Natural killer cell (primary cell): ENCODE data around the gene CROCC2. TPM values are rescaled to one million over a fixed set of nuclear protein-coding genes. Genes with fewer than 3 reads are reported as not detected.

Source experiments
- ATAC-seq, 3 donors: fragments of 150-1000 bp in 2 of 3; fragments of 200-7000 bp in 1 of 3; cut with Tn5 transposase; 1 replicate in 1 of 3; 2 replicates in 2 of 3; pipeline ENCODE4 v1.10.0; 2021; ENCODE audit warnings: mild to moderate bottlenecking in 2 of 3, moderate library complexity in 2 of 3
- DNase-seq, 2 donors: peaks; one replicate each; pipeline versions ENCODE4 v3.0.0 to v3.0.0-alpha.2; 2013 to 2021; ENCODE audit warnings: mixed read lengths in 1 of 2
- H3K27ac ChIP-seq: one replicate; pipeline ENCODE4 v1.5.1; 2013; ENCODE audit warnings: mild to moderate bottlenecking, low read length
- H3K27me3 ChIP-seq: one replicate; pipeline ENCODE4 v1.6.1; 2013; ENCODE audit warnings: low read length; ENCODE audit not compliant: control insufficient read depth, insufficient read depth
- H3K36me3 ChIP-seq: one replicate; pipeline ENCODE4 v1.6.1; 2013; ENCODE audit warnings: low read length; ENCODE audit not compliant: control insufficient read depth, insufficient read depth
- H3K4me1 ChIP-seq: one replicate; pipeline ENCODE4 v1.6.1; 2013; ENCODE audit warnings: low read length; ENCODE audit not compliant: control insufficient read depth, insufficient read depth
- H3K4me3 ChIP-seq: one replicate; pipeline ENCODE4 v1.5.1; 2013; ENCODE audit warnings: low read length
- H3K9me3 ChIP-seq: one replicate; pipeline ENCODE4 v1.6.1; 2013; ENCODE audit warnings: low read length; ENCODE audit not compliant: control insufficient read depth, insufficient read depth
- H3K27ac Mint-ChIP-seq, 2 donors: one replicate each; pipeline ENCODE4 v1.8.0; 2022; ENCODE audit warnings: mild to moderate bottlenecking in 2 of 2, mixed read lengths in 2 of 2, moderate library complexity in 1 of 2
- H3K27me3 Mint-ChIP-seq, 2 donors: one replicate each; pipeline ENCODE4 v1.8.0; 2022; ENCODE audit warnings: low read depth in 2 of 2, mixed read lengths in 2 of 2
- H3K36me3 Mint-ChIP-seq: one replicate; pipeline ENCODE4 v1.8.0; 2022; ENCODE audit warnings: mixed read lengths
- H3K4me1 Mint-ChIP-seq, 2 donors: one replicate each; pipeline ENCODE4 v1.8.0; 2022; ENCODE audit warnings: mixed read lengths in 2 of 2
- H3K4me3 Mint-ChIP-seq: one replicate; pipeline ENCODE4 v1.8.0; 2022; ENCODE audit warnings: mild to moderate bottlenecking, moderate library complexity, mixed read lengths
- H3K9me3 Mint-ChIP-seq, 2 donors: one replicate each; pipeline ENCODE4 v1.8.0; 2022; ENCODE audit warnings: mixed read lengths in 2 of 2
- CTCF ChIP-seq: fragments of 200-600 bp; IDR thresholded peaks from one replicate; pipeline ENCODE4 v1.8.0; 2022; ENCODE audit warnings: antibody characterized with exemption
- WGBS: methylation state at CpG from one replicate; pipeline ENCODE4 v1.1.7; 2013; ENCODE audit warnings: missing lambda C conversion rate; ENCODE audit not compliant: insufficient coverage; 5-methylcytosine and 5-hydroxymethylcytosine counted together
- intact Hi-C: fragments of 100-400 bp; cut with micrococcal nuclease; formaldehyde crosslinking; loops from one replicate; pipeline ENCODE4 v1.14.2; 2022
- total RNA-seq, 4 donors: library from RNA; stranded (reverse); fragments of 120-200 nt in 1 of 4; gene quantifications; one replicate each; pipeline versions ENCODE4 v1.2.3 to v1.2.4, GENCODE V29; 2013 to 2022

Gene CROCC2
- total RNA-seq, 3 donors from 2014 or later (not counting 1 experiment from before 2014, with no cell fraction given) = 0.14 TPM; not detected in 2

GRCh38 chr2:240886678-240887609, 19.2 kb upstream of the CROCC2 start:
- WGBS = 88% methylated on average over 17 of the region's 18 CpGs
- ATAC-seq = no peak

GRCh38 chr2:240887631-240888030, 18.5 kb upstream of the CROCC2 start:
- intact Hi-C loops = no loop called here
- H3K4me3 Mint-ChIP-seq = no peak overlapping the region
- H3K4me3 ChIP-seq = no peak overlapping the region
- no peaks in the 10 kb centered on the region for H3K4me1 Mint-ChIP-seq
- no peaks in the 10 kb centered on the region for H3K36me3 Mint-ChIP-seq
- no peaks in the 10 kb centered on the region for H3K36me3 ChIP-seq
- 78% methylated on average over 4 of the region's 4 CpGs for WGBS
- H3K27ac ChIP-seq = no peak overlapping the region
- H3K9me3 Mint-ChIP-seq = no peaks in the 10 kb centered on the region
- TF ChIP-seq CTCF = no peak
- H3K27me3 ChIP-seq = no peaks in the 10 kb centered on the region
- peaks cover 0 to 3% of the 10 kb centered on the region in 2 donors for H3K27me3 Mint-ChIP-seq
- DNase-seq = no peak
- no peaks in the 10 kb centered on the region for H3K4me1 ChIP-seq
- no peak overlapping the region for H3K27ac Mint-ChIP-seq
- ATAC-seq = no peak
- H3K9me3 ChIP-seq = no peaks in the 10 kb centered on the region

More at GRCh38 chr2:240886678-240887609, 19.2 kb upstream of the CROCC2 start:
- Mint-ChIP-seq H3K36me3 (no peaks in the 10 kb centered on the region), H3K27ac (no peak overlapping the region), H3K4me1 (no peaks in the 10 kb centered on the region), H3K27me3 (peaks cover 0 to 3% of the 10 kb centered on the region in 2 donors), H3K4me3 (no peak overlapping the region), H3K9me3 (no peaks in the 10 kb centered on the region)
- Histone ChIP-seq H3K9me3 (no peaks in the 10 kb centered on the region), H3K36me3 (no peaks in the 10 kb centered on the region), H3K27ac (no peak overlapping the region), H3K27me3 (no peaks in the 10 kb centered on the region), H3K4me1 (no peaks in the 10 kb centered on the region), H3K4me3 (no peak overlapping the region)
- DNase-seq = no peak
- TF ChIP-seq CTCF = no peak
- intact Hi-C loops = no loop called here

GRCh38 chr2:240888130-240888889, 17.8 kb upstream of the CROCC2 start:
- no peak overlapping the region for H3K27ac Mint-ChIP-seq
- intact Hi-C loops = no loop called here
- no peaks in the 10 kb centered on the region for H3K36me3 Mint-ChIP-seq
- 93% methylated on average over 36 of the region's 37 CpGs for WGBS
- DNase-seq (no peak), ATAC-seq (no peak)
- Histone ChIP-seq H3K4me3 (no peak overlapping the region), H3K27me3 (no peaks in the 10 kb centered on the region), H3K36me3 (no peaks in the 10 kb centered on the region), H3K4me1 (peaks cover 2% of the 10 kb centered on the region), H3K9me3 (no peaks in the 10 kb centered on the region), H3K27ac (no peak overlapping the region)
- no peak overlapping the region for H3K4me3 Mint-ChIP-seq
- no peak for TF ChIP-seq CTCF
- peaks cover 0 to 2% of the 10 kb centered on the region in 2 donors for H3K27me3 Mint-ChIP-seq
- no peaks in the 10 kb centered on the region for H3K4me1 Mint-ChIP-seq
- H3K9me3 Mint-ChIP-seq = no peaks in the 10 kb centered on the region
